H9 (cell line): ENCODE data around the gene THSD7A. TPM values are rescaled to one million over a fixed set of nuclear protein-coding genes. Genes with fewer than 3 reads are reported as not detected.

ENCODE experiments used
- DNase-seq: peaks from one replicate; pipeline ENCODE4 v3.0.0-alpha.2; 2017
- H2AFZ ChIP-seq: one replicate; pipeline ENCODE4 v1.6.1; 2013; ENCODE audit warnings: mild to moderate bottlenecking, low read length, control low read depth, moderate library complexity
- H2AK5ac ChIP-seq: 2 replicates; pipeline ENCODE4 v1.6.1; 2013; ENCODE audit warnings: low read length, control low read depth, mixed read lengths; ENCODE audit not compliant: insufficient read length
- H2BK120ac ChIP-seq: one replicate; pipeline ENCODE4 v1.6.1; 2013; ENCODE audit warnings: low read depth, mild to moderate bottlenecking, low read length, control low read depth, inconsistent platforms; ENCODE audit not compliant: poor library complexity, severe bottlenecking
- H2BK12ac ChIP-seq: 2 replicates; pipeline ENCODE4 v1.6.1; 2013; ENCODE audit warnings: low read length, control low read depth, mixed read lengths, low read depth; ENCODE audit not compliant: insufficient read length
- H2BK15ac ChIP-seq: 2 replicates; pipeline ENCODE4 v1.6.1; 2013; ENCODE audit warnings: low read depth, low read length, control low read depth
- H2BK20ac ChIP-seq: one replicate; pipeline ENCODE4 v1.6.1; 2013; ENCODE audit warnings: low read depth, mild to moderate bottlenecking, low read length, control low read depth, inconsistent platforms; ENCODE audit not compliant: poor library complexity, severe bottlenecking
- H2BK5ac ChIP-seq: 2 replicates; pipeline ENCODE4 v1.6.1; 2013; ENCODE audit warnings: low read length, control low read depth, mixed read lengths; ENCODE audit not compliant: insufficient read length
- H3K14ac ChIP-seq: 2 replicates; pipeline ENCODE4 v1.6.1; 2013; ENCODE audit warnings: low read length, control low read depth; ENCODE audit not compliant: insufficient read depth
- H3K18ac ChIP-seq: 2 replicates; pipeline ENCODE4 v1.6.1; 2013; ENCODE audit warnings: low read depth, mild to moderate bottlenecking, mixed read lengths, low read length, control low read depth; ENCODE audit not compliant: insufficient read length
- H3K23ac ChIP-seq: 2 replicates; pipeline ENCODE4 v1.6.1; 2013; ENCODE audit warnings: low read length, control low read depth, mixed read lengths, low read depth; ENCODE audit not compliant: insufficient read length
- H3K23me2 ChIP-seq: 2 replicates; pipeline ENCODE4 v1.6.1; 2013; ENCODE audit warnings: low read depth, mild to moderate bottlenecking, mixed read lengths, low read length, control low read depth; ENCODE audit not compliant: insufficient read length, poor library complexity, severe bottlenecking
- H3K27ac ChIP-seq: 2 replicates; pipeline ENCODE4 v1.5.1; 2013; ENCODE audit warnings: low read length, control low read depth, mixed read lengths, low read depth; ENCODE audit not compliant: insufficient read length
- H3K27me3 ChIP-seq: 2 replicates; pipeline ENCODE4 v1.6.1; 2013; ENCODE audit warnings: low read length, control low read depth, inconsistent platforms; ENCODE audit not compliant: insufficient read depth
- H3K4ac ChIP-seq: 2 replicates; pipeline ENCODE4 v1.6.1; 2013; ENCODE audit warnings: low read depth, mild to moderate bottlenecking, control low read depth, inconsistent platforms, low read length, moderate library complexity
- H3K4me1 ChIP-seq: 2 replicates; pipeline ENCODE4 v1.6.1; 2013; ENCODE audit warnings: low read length, control low read depth, inconsistent platforms; ENCODE audit not compliant: insufficient read depth
- H3K4me2 ChIP-seq: 2 replicates; pipeline ENCODE4 v1.6.1; 2013; ENCODE audit warnings: low read length, control low read depth, mixed read lengths; ENCODE audit not compliant: insufficient read length, insufficient read depth
- H3K56ac ChIP-seq: 2 replicates; pipeline ENCODE4 v1.6.1; 2013; ENCODE audit warnings: low read depth, mild to moderate bottlenecking, mixed read lengths, low read length, control low read depth; ENCODE audit not compliant: insufficient read length
- H3K79me1 ChIP-seq: 2 replicates; pipeline ENCODE4 v1.6.1; 2013; ENCODE audit warnings: low read depth, mild to moderate bottlenecking, moderate library complexity, low read length, control low read depth, inconsistent platforms; ENCODE audit not compliant: insufficient read depth, poor library complexity, severe bottlenecking
- H3K79me2 ChIP-seq: 2 replicates; pipeline ENCODE4 v1.6.1; 2013; ENCODE audit warnings: low read length, control low read depth, inconsistent platforms; ENCODE audit not compliant: insufficient read depth
- H3K9ac ChIP-seq: 2 replicates; pipeline ENCODE4 v1.6.1; 2013; ENCODE audit warnings: low read length, control low read depth, mixed read lengths; ENCODE audit not compliant: insufficient read length; ENCODE audit errors: extremely low read depth
- H3K9me3 ChIP-seq: one replicate; pipeline ENCODE4 v1.6.1; 2013; ENCODE audit warnings: low read depth, low read length, inconsistent platforms; ENCODE audit not compliant: control insufficient read depth
- H3T11ph ChIP-seq: one replicate; pipeline ENCODE4 v1.6.1; 2013; ENCODE audit warnings: mild to moderate bottlenecking, low read length, control low read depth, inconsistent platforms
- H4K20me1 ChIP-seq: one replicate; pipeline ENCODE4 v1.6.1; 2013; ENCODE audit not compliant: control insufficient read depth, insufficient read length, insufficient read depth
- H4K5ac ChIP-seq: 2 replicates; pipeline ENCODE4 v1.6.1; 2013; ENCODE audit warnings: low read depth, mild to moderate bottlenecking, mixed read lengths, low read length, control low read depth; ENCODE audit not compliant: insufficient read length
- H4K8ac ChIP-seq: replicated peaks from 2 replicates; pipeline ENCODE4 v1.6.1; 2013; ENCODE audit warnings: low read length, control low read depth, mixed read lengths, low read depth; ENCODE audit not compliant: insufficient read length
- H4K91ac ChIP-seq: 2 replicates; pipeline ENCODE4 v1.6.1; 2013; ENCODE audit warnings: low read depth, mild to moderate bottlenecking, moderate library complexity, mixed read lengths, low read length, control low read depth; ENCODE audit not compliant: insufficient read length
- H3K27ac Mint-ChIP-seq, 3 experiments: 2 replicates in 2 of 3; 3 replicates in 1 of 3; pipeline ENCODE4 v1.8.0; 2020 to 2021; ENCODE audit warnings: mixed read lengths in 3 of 3, mild to moderate bottlenecking in 1 of 3, moderate library complexity in 1 of 3
- H3K27me3 Mint-ChIP-seq: 2 replicates; pipeline ENCODE4 v1.8.0; 2021; ENCODE audit warnings: low read depth, mild to moderate bottlenecking, moderate library complexity, mixed read lengths
- H3K36me3 Mint-ChIP-seq, 3 experiments: 2 replicates in 2 of 3; 3 replicates in 1 of 3; pipeline ENCODE4 v1.8.0; 2020 to 2021; ENCODE audit warnings: low read depth in 3 of 3, mixed read lengths in 3 of 3; ENCODE audit not compliant: insufficient read depth in 1 of 3
- H3K4me1 Mint-ChIP-seq, 2 experiments: 2 replicates each; pipeline ENCODE4 v1.8.0; 2020; ENCODE audit warnings: mixed read lengths in 2 of 2
- H3K4me3 Mint-ChIP-seq, 2 experiments: 2 replicates in 1 of 2; 3 replicates in 1 of 2; pipeline ENCODE4 v1.8.0; 2020 to 2021; ENCODE audit warnings: mild to moderate bottlenecking in 2 of 2, mixed read lengths in 2 of 2, moderate library complexity in 1 of 2
- H3K9me3 Mint-ChIP-seq, 2 experiments: 2 replicates in 1 of 2; 3 replicates in 1 of 2; pipeline ENCODE4 v1.8.0; 2020; ENCODE audit warnings: mild to moderate bottlenecking in 2 of 2, mixed read lengths in 2 of 2, moderate library complexity in 1 of 2
- WGBS: extraction: QIAGEN DNeasy Blood & Tissue Kit; methylation state at CpG from one replicate; pipeline ENCODE4 v1.1.7; 2013; ENCODE audit warnings: missing lambda C conversion rate, low lambda C conversion rate, mixed read lengths; ENCODE audit not compliant: insufficient read length; ENCODE audit errors: extremely low coverage; 5-methylcytosine and 5-hydroxymethylcytosine counted together
- total RNA-seq: library from RNA; stranded (reverse); gene quantifications from 2 replicates; pipeline ENCODE4 v1.2.1, GENCODE V29; 2021
- TF ChIP-seq, protein P1 (sequence below): fragments of 200-600 bp; sonication (generic); conservative IDR thresholded peaks from 3 replicates; pipeline ENCODE4 v1.8.0; 2021; ENCODE audit warnings: antibody characterized with exemption, mild to moderate bottlenecking

THSD7A gene
- total RNA-seq, 1 experiment from 2014 or later: 0.42 TPM

DNA sequence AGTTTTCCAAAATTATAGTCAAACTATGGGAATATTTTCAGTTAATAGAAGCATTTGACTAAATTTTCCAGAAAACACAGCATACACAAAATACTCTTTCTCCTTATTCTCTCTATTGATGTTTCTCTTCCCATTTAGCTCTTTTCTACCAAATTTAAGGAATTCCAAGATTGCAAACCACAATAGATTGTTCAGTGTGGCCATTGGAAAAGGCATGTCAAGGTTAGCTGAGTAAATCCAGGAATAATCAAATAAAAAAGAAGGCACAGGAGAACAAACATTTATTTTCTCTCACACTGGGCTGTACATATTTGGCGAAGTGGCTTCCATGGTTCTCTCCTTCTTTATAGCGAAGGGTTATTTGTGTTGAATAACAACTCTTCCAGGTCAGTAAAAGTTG is 117.3 kb downstream of the THSD7A start:
- Histone ChIP-seq H3K23me2 (no peaks in the 10 kb centered on the region), H2AFZ (no peak overlapping the region), H2BK120ac (no peak overlapping the region), H3K9ac (no peak overlapping the region), H2BK15ac (no peak overlapping the region), H4K20me1 (no peaks in the 10 kb centered on the region), H3K18ac (no peak overlapping the region), H3K79me1 (no peaks in the 10 kb centered on the region), H2AK5ac (no peak overlapping the region), H3K79me2 (no peaks in the 10 kb centered on the region), H3K14ac (no peak overlapping the region), H3K9me3 (no peaks in the 10 kb centered on the region), H3K27ac (no peak overlapping the region), H3K4ac (no peak overlapping the region), H4K91ac (no peak overlapping the region), H2BK20ac (no peak overlapping the region), H3K4me2 (no peak overlapping the region), H2BK12ac (no peak overlapping the region), H4K5ac (no peak overlapping the region), H3K56ac (no peak overlapping the region), H3K27me3 (no peaks in the 10 kb centered on the region), H2BK5ac (no peak overlapping the region), H3K4me1 (no peaks in the 10 kb centered on the region; the same call in 1 of the 2 replicates), H3K23ac (no peak overlapping the region), H4K8ac (no peak overlapping the region), H3T11ph (no peak overlapping the region)
- H3K4me3 Mint-ChIP-seq: no peak overlapping the region
- peak overlapping the region in 2 of 3 experiments; percentile 41 to 69; a peak in 1 of 7 replicates for H3K27ac Mint-ChIP-seq
- TF ChIP-seq, protein P1, sequence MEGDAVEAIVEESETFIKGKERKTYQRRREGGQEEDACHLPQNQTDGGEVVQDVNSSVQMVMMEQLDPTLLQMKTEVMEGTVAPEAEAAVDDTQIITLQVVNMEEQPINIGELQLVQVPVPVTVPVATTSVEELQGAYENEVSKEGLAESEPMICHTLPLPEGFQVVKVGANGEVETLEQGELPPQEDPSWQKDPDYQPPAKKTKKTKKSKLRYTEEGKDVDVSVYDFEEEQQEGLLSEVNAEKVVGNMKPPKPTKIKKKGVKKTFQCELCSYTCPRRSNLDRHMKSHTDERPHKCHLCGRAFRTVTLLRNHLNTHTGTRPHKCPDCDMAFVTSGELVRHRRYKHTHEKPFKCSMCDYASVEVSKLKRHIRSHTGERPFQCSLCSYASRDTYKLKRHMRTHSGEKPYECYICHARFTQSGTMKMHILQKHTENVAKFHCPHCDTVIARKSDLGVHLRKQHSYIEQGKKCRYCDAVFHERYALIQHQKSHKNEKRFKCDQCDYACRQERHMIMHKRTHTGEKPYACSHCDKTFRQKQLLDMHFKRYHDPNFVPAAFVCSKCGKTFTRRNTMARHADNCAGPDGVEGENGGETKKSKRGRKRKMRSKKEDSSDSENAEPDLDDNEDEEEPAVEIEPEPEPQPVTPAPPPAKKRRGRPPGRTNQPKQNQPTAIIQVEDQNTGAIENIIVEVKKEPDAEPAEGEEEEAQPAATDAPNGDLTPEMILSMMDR: no peak
- H3K4me1 Mint-ChIP-seq: peaks cover 9 to 19% of the 10 kb centered on the region in 2 experiments
- no peak for DNase-seq
- H3K27me3 Mint-ChIP-seq: no peaks in the 10 kb centered on the region
- WGBS: no CpG with 5 or more reads among the region's 2 CpGs
- H3K9me3 Mint-ChIP-seq: no peaks in the 10 kb centered on the region
- no peaks in the 10 kb centered on the region for H3K36me3 Mint-ChIP-seq
